HepG2 (cell line): ENCODE measurements around the gene TNFRSF6B. TPM values are rescaled to one million over a fixed set of nuclear protein-coding genes. Genes with fewer than 3 reads are reported as not detected.

Experiments used
- ATAC-seq: fragments of 200-7000 bp; cut with Tn5 transposase; 3 replicates; pipeline ENCODE4 v1.9.1; 2020; ENCODE audit warnings: mild to moderate bottlenecking, moderate library complexity
- BruUV-seq: library from RNA; stranded (reverse); fragments of 400-500 nt; replicated peaks from 2 replicates; lab custom pipeline; 2021; lab: Mats Ljungman, UMichigan
- CTCF ChIA-PET: fragments of 300-600 bp; formaldehyde crosslinking; extraction: SDS; loops from one replicate; lab custom pipeline; 2021; ENCODE audit warnings: low total read pairs, inconsistent platforms, low intra/inter-chr PET ratio; lab: Yijun Ruan, JAX
- POLR2A ChIA-PET: fragments of 350-600 bp; sonication (Branson Sonifier 250); formaldehyde crosslinking; loops from one replicate; lab custom pipeline; 2020; ENCODE audit warnings: antibody characterized with exemption, inconsistent platforms; lab: Yijun Ruan, JAX
- DNase-seq: peaks from one replicate; pipeline ENCODE4 v3.0.0-alpha.2; 2015; ENCODE audit warnings: low spot score
- FAIRE-seq: peaks from 3 replicates; lab custom pipeline; 2011; peaks lifted over from hg19 to GRCh38; lab: Jason Lieb, UNC
- H2AFZ ChIP-seq: one replicate; pipeline ENCODE4 v1.6.1; 2011; ENCODE audit warnings: low read length, inconsistent platforms
- H3K27ac ChIP-seq: fragments of 300-600 bp; 3 replicates; pipeline ENCODE4 v1.8.0; 2011; ENCODE audit warnings: mixed run types, mild to moderate bottlenecking, mixed read lengths, low read length, inconsistent platforms; ENCODE audit not compliant: insufficient read depth; ENCODE audit errors: extremely low read length
- H3K27me3 ChIP-seq, 2 experiments: fragments of 200-600 bp in 1 of 2; 2 replicates in 1 of 2; 3 replicates in 1 of 2; pipeline versions ENCODE4 v1.6.0 to v1.8.0; 2011; ENCODE audit warnings: low read length in 2 of 2, mild to moderate bottlenecking in 2 of 2, moderate library complexity in 2 of 2, inconsistent platforms in 1 of 2; ENCODE audit not compliant: insufficient read depth in 2 of 2, control insufficient read depth in 1 of 2
- H3K36me3 ChIP-seq, 2 experiments: fragments of 200-600 bp in 1 of 2; replicated peaks in 1 of 2; 2 replicates in 1 of 2; 3 replicates in 1 of 2; pipeline versions ENCODE4 v1.5.1 to v1.8.0; 2011; ENCODE audit warnings: low read length in 2 of 2, inconsistent platforms in 1 of 2; ENCODE audit not compliant: insufficient read depth in 2 of 2, control insufficient read depth in 1 of 2
- H3K4me1 ChIP-seq: 2 replicates; pipeline ENCODE4 v1.5.1; 2012; ENCODE audit warnings: low read length, inconsistent platforms; ENCODE audit not compliant: insufficient read depth
- H3K4me2 ChIP-seq: 2 replicates; pipeline ENCODE4 v1.6.0; 2011; ENCODE audit warnings: low read depth, low read length, inconsistent platforms
- H3K4me3 ChIP-seq, 3 experiments: fragments of 200-600 bp in 1 of 3; sonication (generic), shearing (Covaris generic) in 1 of 3; replicated peaks in 1 of 3; 2 replicates each; pipeline ENCODE4 v1.5.1; 2011 to 2016; ENCODE audit warnings: low read length in 3 of 3, inconsistent platforms in 2 of 3, low read depth in 2 of 3, mild to moderate bottlenecking in 2 of 3, control low read depth in 1 of 3, mixed read lengths in 1 of 3; ENCODE audit not compliant: insufficient read depth in 1 of 3
- H3K79me2 ChIP-seq: one replicate; pipeline ENCODE4 v1.6.1; 2011; ENCODE audit warnings: low read length, inconsistent platforms; ENCODE audit not compliant: insufficient read depth
- H3K9ac ChIP-seq: 2 replicates; pipeline ENCODE4 v1.6.0; 2011; ENCODE audit warnings: mild to moderate bottlenecking, low read depth, low read length, inconsistent platforms; ENCODE audit not compliant: insufficient read depth
- H3K9me3 ChIP-seq: 2 replicates; pipeline ENCODE4 v1.5.1; 2012; ENCODE audit warnings: mild to moderate bottlenecking, low read length
- H4K20me1 ChIP-seq: 2 replicates; pipeline ENCODE4 v1.6.0; 2011; ENCODE audit warnings: inconsistent platforms, mild to moderate bottlenecking, low read length, moderate library complexity; ENCODE audit not compliant: insufficient read depth
- AGO1 ChIP-seq: fragments of 200-400 bp; formaldehyde crosslinking; IDR thresholded peaks from 2 replicates; pipeline ENCODE4 v1.6.1; 2017; ENCODE audit warnings: mild to moderate bottlenecking, low read depth, low read length, moderate library complexity; ENCODE audit not compliant: poor library complexity, severe bottlenecking
- AGO2 ChIP-seq: fragments of 200-400 bp; formaldehyde crosslinking; optimal IDR thresholded peaks from 2 replicates; pipeline ENCODE3; 2017; ENCODE audit warnings: mild to moderate bottlenecking, low read depth, low read length, moderate library complexity
- FOXM1 ChIP-seq: sonication (generic); formaldehyde crosslinking; IDR thresholded peaks from 2 replicates; pipeline ENCODE4 v1.5.0; 2020; ENCODE audit warnings: missing genetic modification reagents
- FOXO1 ChIP-seq: sonication (generic); formaldehyde crosslinking; IDR thresholded peaks from 2 replicates; pipeline ENCODE4 v1.4.0; 2020; ENCODE audit warnings: missing genetic modification reagents
- KLF15 ChIP-seq: sonication (generic); formaldehyde crosslinking; IDR thresholded peaks from 2 replicates; pipeline ENCODE4 v1.8.1; 2023; ENCODE audit warnings: borderline replicate concordance, mild to moderate bottlenecking, inconsistent platforms, missing genetic modification reagents, mixed read lengths
- NFYC ChIP-seq: IDR thresholded peaks from 2 replicates; pipeline ENCODE4 v1.6.1; 2016; ENCODE audit warnings: missing genetic modification reagents, missing compliant biosample characterization
- NR1H2 ChIP-seq: sonication (generic); formaldehyde crosslinking; IDR thresholded peaks from 2 replicates; pipeline ENCODE4 v1.8.1; 2022; ENCODE audit warnings: low read depth, missing genetic modification reagents, borderline replicate concordance
- RBFOX2 ChIP-seq: fragments of 200-400 bp; formaldehyde crosslinking; IDR thresholded peaks from 2 replicates; pipeline ENCODE4 v1.6.1; 2017; ENCODE audit warnings: low read depth, mild to moderate bottlenecking, low read length
- SUZ12 ChIP-seq: fragments of 150-350 bp; IDR thresholded peaks from 2 replicates; pipeline ENCODE4 v1.6.1; 2014; ENCODE audit warnings: low read depth, low read length
- USF2 ChIP-seq, 2 experiments: sonication (generic) in 1 of 2; formaldehyde crosslinking in 1 of 2; IDR thresholded peaks; 2 replicates each; pipeline versions ENCODE4 v1.5.1 to v1.6.1; 2011 to 2020; ENCODE audit warnings: borderline replicate concordance in 1 of 2, low read depth in 1 of 2, low read length in 1 of 2, mild to moderate bottlenecking in 1 of 2, missing genetic modification reagents in 1 of 2, moderate library complexity in 1 of 2
- YY1 ChIP-seq: IDR thresholded peaks from 2 replicates; pipeline ENCODE4 v1.6.1; 2011; ENCODE audit warnings: low read length, low read depth, moderate library complexity, mild to moderate bottlenecking; ENCODE audit not compliant: insufficient read depth, insufficient replicate concordance
- ZBTB33 ChIP-seq: sonication (generic); formaldehyde crosslinking; IDR thresholded peaks from 2 replicates; pipeline ENCODE4 v1.4.0; 2020; ENCODE audit warnings: missing genetic modification reagents
- ZNF225 ChIP-seq: sonication (generic); formaldehyde crosslinking; IDR thresholded peaks from 2 replicates; pipeline ENCODE4 v1.4.0; 2020; ENCODE audit warnings: mild to moderate bottlenecking, missing genetic modification reagents
- ZNF3 ChIP-seq: IDR thresholded peaks from 2 replicates; pipeline ENCODE4 v1.7.0; 2017; ENCODE audit warnings: inconsistent platforms
- ZNF329 ChIP-seq: sonication (generic); formaldehyde crosslinking; IDR thresholded peaks from 2 replicates; pipeline ENCODE4 v1.9.0; 2021; ENCODE audit warnings: low read depth, mild to moderate bottlenecking, missing genetic modification reagents
- ZNF335 ChIP-seq: sonication (generic); formaldehyde crosslinking; IDR thresholded peaks from 2 replicates; pipeline ENCODE4 v1.4.0; 2020; ENCODE audit warnings: missing genetic modification reagents
- ZNF33A ChIP-seq: sonication (generic); formaldehyde crosslinking; IDR thresholded peaks from 2 replicates; pipeline ENCODE4 v1.5.1; 2020; ENCODE audit warnings: missing genetic modification reagents, mild to moderate bottlenecking, moderate library complexity, borderline replicate concordance
- ZNF414 ChIP-seq: sonication (generic); formaldehyde crosslinking; IDR thresholded peaks from 2 replicates; pipeline ENCODE4 v1.5.0; 2020; ENCODE audit warnings: missing genetic modification reagents
- ZNF660 ChIP-seq: sonication (generic); formaldehyde crosslinking; IDR thresholded peaks from 2 replicates; pipeline ENCODE4 v1.5.1; 2020; ENCODE audit warnings: mild to moderate bottlenecking, low read depth, missing genetic modification reagents, borderline replicate concordance
- ZNF724P ChIP-seq: sonication (generic); formaldehyde crosslinking; IDR thresholded peaks from 2 replicates; pipeline ENCODE4 v1.8.0; 2022; ENCODE audit warnings: missing genetic modification reagents, borderline replicate concordance
- WGBS: methylation state at CpG from one replicate; pipeline ENCODE4 v1.1.6; 2017; ENCODE audit warnings: low lambda C conversion rate; 5-methylcytosine and 5-hydroxymethylcytosine counted together
- in situ Hi-C: cut with HindIII; loops from 2 replicates; pipeline ENCODE4 v1.10.0; 2017; ENCODE audit warnings: low pct_unique_long_range_greater_than_20kb; ENCODE audit not compliant: extremely low pct_ligation_motif_present
- intact Hi-C: fragments of 100-400 bp; cut with micrococcal nuclease; formaldehyde crosslinking; loops from one replicate; pipeline ENCODE4 v1.10.0; 2022; ENCODE audit not compliant: unreplicated experiment
- polyA plus RNA-seq, 8 experiments: library from polyadenylated mRNA; depleted of rRNA in 3 of 8; stranded (reverse) in 7 of 8; unstranded in 1 of 8; fragments of >200 nt; fragmentation: Illumina TruSeq in 4 of 8; extraction: Trizol in 4 of 8; gene quantifications; 2 replicates each; pipeline versions ENCODE4 v1.2.1 to v1.2.3, GENCODE V29; 2011 to 2016; ENCODE audit warnings: low read depth in 4 of 8, missing spikeins in 1 of 8, mixed read lengths in 1 of 8; ENCODE audit not compliant: insufficient read depth in 1 of 8
- total RNA-seq, 5 experiments: library from RNA; depleted of rRNA; stranded (reverse); fragments of >200 nt; fragmentation: Illumina TruSeq; extraction: Trizol; gene quantifications; 2 replicates each; pipeline ENCODE4 v1.2.3, GENCODE V29; 2016; ENCODE audit warnings: low read depth in 1 of 5

Gene TNFRSF6B
- total and polyA plus RNA-seq, 2 of the 13 experiments (the other 11 are each of a cell fraction or from before 2014, with no cell fraction given), result 0.24 TPM; not detected in 1

- Histone ChIP-seq H3K79me2 (no peaks in the 10 kb centered on the region), H3K4me1 (no peaks in the 10 kb centered on the region), H3K27me3 (no peaks in the 10 kb centered on the region), H4K20me1 (no peaks in the 10 kb centered on the region; the same call in 1 of the 2 replicates), H3K27ac (no peak overlapping the region), H3K9ac (no peak overlapping the region), H3K4me3 (no peak overlapping the region), H3K9me3 (no peaks in the 10 kb centered on the region), H3K4me2 (no peak overlapping the region), H2AFZ (no peak overlapping the region), H3K36me3 (no peaks in the 10 kb centered on the region)
- WGBS, result 97% methylated on average over 31 of the region's 31 CpGs
- POLR2A ChIA-PET, result no interaction called here
- DNase-seq (no peak), FAIRE-seq (no peak), ATAC-seq (no peak)
- intact Hi-C loops, result no loop called here
- CTCF ChIA-PET, result no interaction called here
- in situ Hi-C loops, result no loop called here
- no TSS peak for BruUV-seq
- TF ChIP-seq USF2 (IDR thresholded peaks at IDR 0.05; ENCODE audit: low read depth, low read length), result no peak
- TF ChIP-seq USF2 (CRISPR knock-in tag; IDR thresholded peaks at IDR 0.05; ENCODE audit: borderline replicate concordance), result no peak
- 0 out of 2 replicates have a peak, but pooled peaks have one; percentile 19 for TF ChIP-seq ZNF225 (CRISPR knock-in tag)
- peak; percentile 74 for TF ChIP-seq AGO1
- peak; percentile 81 for TF ChIP-seq AGO2
- no peak for TF ChIP-seq ZNF724P (CRISPR knock-in tag)
- 0 out of 2 replicates have a peak, but pooled peaks have one; percentile 21 for TF ChIP-seq RBFOX2
- TF ChIP-seq ZBTB33 (CRISPR knock-in tag), result no peak; the same call in 1 of the 2 replicates
- TF ChIP-seq ZNF335 (CRISPR knock-in tag), result no peak
- no peak for TF ChIP-seq ZNF660 (CRISPR knock-in tag)
- no peak for TF ChIP-seq ZNF33A (CRISPR knock-in tag)
- TF ChIP-seq ZNF329 (CRISPR knock-in tag), result no peak
- no peak for TF ChIP-seq ZNF414 (CRISPR knock-in tag)
- no peak for TF ChIP-seq KLF15 (CRISPR knock-in tag)
- no peak for TF ChIP-seq FOXO1 (CRISPR knock-in tag)
- no peak for TF ChIP-seq NR1H2
- no peak for TF ChIP-seq NFYC (CRISPR knock-in tag)
- no peak for TF ChIP-seq YY1
- no peak for TF ChIP-seq FOXM1
- TF ChIP-seq ZNF3, result no peak
- TF ChIP-seq SUZ12, result no peak
These were observed 8.0 kb upstream of the TNFRSF6B start for GRCh38 chr20:63688228-63689045.
